GM21367 (cell line): ENCODE measurements around the gene ACAD9.

ENCODE experiments used
- ATAC-seq: cut with Tn5 transposase; IDR thresholded peaks from one replicate; pipeline ENCODE4 v1.9.1; 2021; ENCODE audit not compliant: unreplicated experiment

Gene ACAD9

GRCh38 chr3:128933213-128933921, 53.9 kb downstream of the ACAD9 start:
- ATAC-seq: no peak

GRCh38 chr3:128933922-128934253, 54.5 kb downstream of the ACAD9 start:
- ATAC-seq: no peak

GRCh38 chr3:128935922-128936321, 56.5 kb downstream of the ACAD9 start:
- ATAC-seq: no peak

- ATAC-seq: no peak
Observed at GRCh38 chr3:128936341-128936740, 56.9 kb downstream of the ACAD9 start.

GRCh38 chr3:128940252-128940651, 60.8 kb downstream of the ACAD9 start:
- ATAC-seq: no peak

GRCh38 chr3:128942161-128942952, 62.9 kb downstream of the ACAD9 start:
- no peak for ATAC-seq

- no peak for ATAC-seq
Observed at GRCh38 chr3:128945041-128945877, 65.8 kb downstream of the ACAD9 start.

GRCh38 chr3:128945878-128946175, 66.4 kb downstream of the ACAD9 start:
- no peak for ATAC-seq

- ATAC-seq: no peak
Observed at GRCh38 chr3:128946411-128946810, 67.0 kb downstream of the ACAD9 start.

GRCh38 chr3:128949158-128949557, 69.7 kb downstream of the ACAD9 start:
- ATAC-seq: no peak

- ATAC-seq: no peak
Observed at GRCh38 chr3:128950223-128950938, 71.0 kb downstream of the ACAD9 start.

- ATAC-seq: no peak
Observed at GRCh38 chr3:128956440-128956839, 77.0 kb downstream of the ACAD9 start.
